ENCODE results near the gene PPTC7.

The PPTC7 gene

GRCh38 chr12:110582276-110583136 lies 612 bp downstream of the PPTC7 start:
- TF ChIP-seq EZH2 (IDR thresholded peaks at IDR 0.05; ENCODE audit: borderline replicate concordance, low read depth, low read length, severe bottlenecking) (no peak), CTCF (IDR thresholded peaks at IDR 0.05; ENCODE audit: borderline replicate concordance, extremely low read depth, low read length, poor library complexity, severe bottlenecking) (peak; percentile 8)
- H3K4me1 ChIP-seq (ENCODE audit: insufficient read depth, low read length) = peaks cover 59% of the 10 kb centered on the region
- peaks cover 36% of the 10 kb centered on the region for H4K20me1 ChIP-seq (ENCODE audit: insufficient read depth, low read length)
- H3K27me3 ChIP-seq (ENCODE audit: insufficient read depth, low read length, poor library complexity) = no peaks in the 10 kb centered on the region
- peak overlapping the region; percentile 68 for H3K27ac ChIP-seq (ENCODE audit: low read length)
- peak; percentile 51 for ATAC-seq (ENCODE audit: insufficient read depth, low read depth)
- H3K4me3 ChIP-seq (ENCODE audit: low read depth in 1 of 2, low read length in 2 of 2) = peak overlapping the region; percentile 62 to 86
- H3K36me3 ChIP-seq (ENCODE audit: insufficient read depth, low read length) = peaks cover 6% of the 10 kb centered on the region; the same call in 1 of the 2 replicates
- H3K79me2 ChIP-seq (ENCODE audit: insufficient read depth, low read length) = peaks cover 61% of the 10 kb centered on the region
- H3K9ac ChIP-seq (ENCODE audit: low read depth, low read length) = peak overlapping the region; percentile 71
- peak; percentile 63 for DNase-seq
- peak overlapping the region; percentile 90 for H3K4me2 ChIP-seq (ENCODE audit: insufficient read depth, low read length)
- H2AFZ ChIP-seq (ENCODE audit: low read depth, low read length) = peak overlapping the region; percentile 59
- H3K9me3 ChIP-seq (ENCODE audit: insufficient read depth, low read length, severe bottlenecking) = no peaks in the 10 kb centered on the region

GRCh38 chr12:110581931-110582275 lies 1.2 kb downstream of the PPTC7 start:
- peak overlapping the region; percentile 71 for H3K9ac ChIP-seq (ENCODE audit: low read depth, low read length)
- no peak for ATAC-seq (ENCODE audit: insufficient read depth, low read depth)
- no peaks in the 10 kb centered on the region for H3K27me3 ChIP-seq (ENCODE audit: insufficient read depth, low read length, poor library complexity)
- H3K27ac ChIP-seq (ENCODE audit: low read length) = peak overlapping the region; percentile 68
- H3K4me3 ChIP-seq (ENCODE audit: low read depth in 1 of 2, low read length in 2 of 2) = peak overlapping the region; percentile 62 to 86
- no peaks in the 10 kb centered on the region for H3K9me3 ChIP-seq (ENCODE audit: insufficient read depth, low read length, severe bottlenecking)
- peaks cover 37% of the 10 kb centered on the region for H4K20me1 ChIP-seq (ENCODE audit: insufficient read depth, low read length)
- peaks cover 6% of the 10 kb centered on the region; the same call in 1 of the 2 replicates for H3K36me3 ChIP-seq (ENCODE audit: insufficient read depth, low read length)
- peak overlapping the region; percentile 90 for H3K4me2 ChIP-seq (ENCODE audit: insufficient read depth, low read length)
- TF ChIP-seq EZH2 (IDR thresholded peaks at IDR 0.05; ENCODE audit: borderline replicate concordance, low read depth, low read length, severe bottlenecking) = no peak
- TF ChIP-seq CTCF (IDR thresholded peaks at IDR 0.05; ENCODE audit: borderline replicate concordance, extremely low read depth, low read length, poor library complexity, severe bottlenecking) = no peak
- DNase-seq = peak; percentile 12
- H2AFZ ChIP-seq (ENCODE audit: low read depth, low read length) = 0 out of 2 replicates have a peak overlapping the region, but pooled peaks have one; percentile 59
- peaks cover 59% of the 10 kb centered on the region for H3K4me1 ChIP-seq (ENCODE audit: insufficient read depth, low read length)
- peaks cover 67% of the 10 kb centered on the region for H3K79me2 ChIP-seq (ENCODE audit: insufficient read depth, low read length)

- no peak for TF ChIP-seq EZH2 (IDR thresholded peaks at IDR 0.05; ENCODE audit: borderline replicate concordance, low read depth, low read length, severe bottlenecking)
- no peak for TF ChIP-seq CTCF (IDR thresholded peaks at IDR 0.05; ENCODE audit: borderline replicate concordance, extremely low read depth, low read length, poor library complexity, severe bottlenecking)
- 0 out of 4 replicates have a peak overlapping the region, but pooled peaks of 1 of the 2 experiments have one; percentile 9 for H3K4me3 ChIP-seq (ENCODE audit: low read depth in 1 of 2, low read length in 2 of 2)
- no peak overlapping the region for H3K27ac ChIP-seq (ENCODE audit: low read length)
- no peaks in the 10 kb centered on the region for H3K27me3 ChIP-seq (ENCODE audit: insufficient read depth, low read length, poor library complexity)
- no peaks in the 10 kb centered on the region for H3K9me3 ChIP-seq (ENCODE audit: insufficient read depth, low read length, severe bottlenecking)
- ATAC-seq (ENCODE audit: insufficient read depth, low read depth) (no peak), DNase-seq (no peak)
- peak overlapping the region; percentile 42; the same call in 1 of the 2 replicates for H3K4me2 ChIP-seq (ENCODE audit: insufficient read depth, low read length)
- H4K20me1 ChIP-seq (ENCODE audit: insufficient read depth, low read length) = peaks cover 47% of the 10 kb centered on the region
- H3K9ac ChIP-seq (ENCODE audit: low read depth, low read length) = no peak overlapping the region
- H3K79me2 ChIP-seq (ENCODE audit: insufficient read depth, low read length) = peaks cover 89% of the 10 kb centered on the region
- H2AFZ ChIP-seq (ENCODE audit: low read depth, low read length) = no peak overlapping the region
- H3K4me1 ChIP-seq (ENCODE audit: insufficient read depth, low read length) = peaks cover 46% of the 10 kb centered on the region
- peaks cover 6% of the 10 kb centered on the region; the same call in 1 of the 2 replicates for H3K36me3 ChIP-seq (ENCODE audit: insufficient read depth, low read length)
Measured at GRCh38 chr12:110579535-110580253, 3.4 kb downstream of the PPTC7 start.
